ENCODE results near the gene THOC7.

Gene THOC7

DNA sequence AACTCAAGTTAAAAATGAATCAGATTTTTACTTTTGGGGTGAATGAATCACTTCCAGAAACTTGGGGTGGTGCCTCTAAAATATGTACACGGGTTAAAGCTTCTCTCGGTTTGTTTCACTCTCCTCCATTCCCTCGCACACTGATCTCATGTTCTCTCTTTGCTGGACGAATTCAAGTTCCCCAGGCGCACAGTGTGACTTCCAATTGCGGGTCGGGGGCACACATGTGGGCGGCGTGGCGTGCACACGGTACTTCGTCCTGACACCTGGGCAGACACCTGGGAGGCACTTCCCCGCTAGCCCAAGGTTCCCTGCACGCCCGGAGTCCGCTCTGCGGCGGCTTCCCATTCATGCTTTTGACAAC lies 47.9 kb upstream of the THOC7 start:
- Histone ChIP-seq H3K4me2 (ENCODE audit: low read depth, low read length) (peak overlapping the region; percentile 85), H3K9me3 (replicated peaks; ENCODE audit: insufficient read depth, low read length) (no peaks in the 10 kb centered on the region), H3K27ac (ENCODE audit: low read length) (peak overlapping the region; percentile 79; the same call in 1 of the 2 replicates), H3K9ac (ENCODE audit: low read length) (peak overlapping the region; percentile 69), H3K79me2 (ENCODE audit: low read length) (peaks cover 38% of the 10 kb centered on the region), H3K4me3 (ENCODE audit: low read length) (peak overlapping the region; percentile 71), H4K20me1 (ENCODE audit: insufficient read depth, low read length) (no peaks in the 10 kb centered on the region), H3K27me3 (replicated peaks; ENCODE audit: insufficient read depth, low read length) (no peaks in the 10 kb centered on the region), H2AFZ (ENCODE audit: low read length) (peak overlapping the region; percentile 49), H3K9me2 (replicated peaks; ENCODE audit: insufficient read depth, low read length) (no peaks in the 10 kb centered on the region), H3K4me1 (ENCODE audit: low read length) (peaks cover 21% of the 10 kb centered on the region), H3F3A (ENCODE audit: insufficient read depth, low read length) (peaks cover 25% of the 10 kb centered on the region), H3K36me3 (replicated peaks; ENCODE audit: insufficient read depth, low read length) (no peaks in the 10 kb centered on the region)
- no peak for DNase-seq
- TF ChIP-seq EZH2 (optimal IDR thresholded peaks at IDR 0.05; ENCODE audit: low read depth, low read length) (no peak), EZH2phosphoT487 (IDR thresholded peaks at IDR 0.05; ENCODE audit: low read length) (no peak)
- TF ChIP-seq, protein P1, sequence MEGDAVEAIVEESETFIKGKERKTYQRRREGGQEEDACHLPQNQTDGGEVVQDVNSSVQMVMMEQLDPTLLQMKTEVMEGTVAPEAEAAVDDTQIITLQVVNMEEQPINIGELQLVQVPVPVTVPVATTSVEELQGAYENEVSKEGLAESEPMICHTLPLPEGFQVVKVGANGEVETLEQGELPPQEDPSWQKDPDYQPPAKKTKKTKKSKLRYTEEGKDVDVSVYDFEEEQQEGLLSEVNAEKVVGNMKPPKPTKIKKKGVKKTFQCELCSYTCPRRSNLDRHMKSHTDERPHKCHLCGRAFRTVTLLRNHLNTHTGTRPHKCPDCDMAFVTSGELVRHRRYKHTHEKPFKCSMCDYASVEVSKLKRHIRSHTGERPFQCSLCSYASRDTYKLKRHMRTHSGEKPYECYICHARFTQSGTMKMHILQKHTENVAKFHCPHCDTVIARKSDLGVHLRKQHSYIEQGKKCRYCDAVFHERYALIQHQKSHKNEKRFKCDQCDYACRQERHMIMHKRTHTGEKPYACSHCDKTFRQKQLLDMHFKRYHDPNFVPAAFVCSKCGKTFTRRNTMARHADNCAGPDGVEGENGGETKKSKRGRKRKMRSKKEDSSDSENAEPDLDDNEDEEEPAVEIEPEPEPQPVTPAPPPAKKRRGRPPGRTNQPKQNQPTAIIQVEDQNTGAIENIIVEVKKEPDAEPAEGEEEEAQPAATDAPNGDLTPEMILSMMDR (IDR thresholded peaks at IDR 0.05; ENCODE audit: low read length), result no peak

DNA sequence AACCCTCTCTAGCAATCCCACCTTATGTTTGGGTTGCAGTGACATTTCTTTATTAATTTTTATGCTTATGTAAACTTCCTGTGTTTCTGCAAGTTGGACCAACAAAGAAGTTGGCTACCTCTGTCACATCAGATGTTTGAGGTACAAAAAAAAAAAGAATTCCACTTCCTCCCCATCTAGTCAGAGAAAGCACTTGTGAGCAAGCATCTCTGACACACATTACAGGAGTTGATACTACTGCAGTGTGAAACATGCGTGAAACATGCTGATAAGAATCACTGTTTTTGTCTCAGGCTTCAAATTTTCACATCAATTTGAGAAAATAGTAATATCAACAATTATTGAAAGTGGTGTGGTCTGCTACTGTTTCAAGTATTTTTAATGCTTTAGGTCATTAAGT lies 47.3 kb upstream of the THOC7 start:
- TF ChIP-seq EZH2phosphoT487 (IDR thresholded peaks at IDR 0.05; ENCODE audit: low read length) (no peak), EZH2 (optimal IDR thresholded peaks at IDR 0.05; ENCODE audit: low read depth, low read length) (no peak)
- TF ChIP-seq, protein P1 (IDR thresholded peaks at IDR 0.05; ENCODE audit: low read length), result no peak
- Histone ChIP-seq H3K4me3 (ENCODE audit: low read length) (peak overlapping the region; percentile 71), H3K27ac (ENCODE audit: low read length) (peak overlapping the region; percentile 79; the same call in 1 of the 2 replicates)

DNA sequence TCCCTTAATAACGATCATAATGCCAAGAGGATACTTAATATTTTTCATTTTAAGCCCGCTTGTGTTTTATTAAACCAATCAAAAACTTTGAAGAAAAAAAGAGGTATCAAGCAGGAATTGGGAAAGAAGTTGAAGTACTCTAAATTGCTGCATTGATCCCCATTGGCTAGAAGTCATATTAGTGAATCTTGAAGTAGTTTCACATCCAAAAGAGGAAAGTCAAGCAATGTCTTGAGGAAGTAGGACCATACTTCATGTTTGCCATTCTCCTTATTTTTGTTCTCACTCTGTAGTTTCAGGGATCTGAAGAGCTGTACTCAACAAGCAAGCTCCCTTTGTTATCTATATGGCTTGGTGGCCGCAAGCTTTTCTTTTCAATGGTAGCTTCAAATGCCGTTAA lies 46.4 kb upstream of the THOC7 start:
- no peaks in the 10 kb centered on the region for H4K20me1 ChIP-seq (ENCODE audit: insufficient read depth, low read length)

More for the DNA sequence above, 47.3 kb upstream of the THOC7 start:
- no peaks in the 10 kb centered on the region for H3K27me3 ChIP-seq (replicated peaks; ENCODE audit: insufficient read depth, low read length)
- peaks cover 25% of the 10 kb centered on the region for H3F3A ChIP-seq (ENCODE audit: insufficient read depth, low read length)
- peaks cover 21% of the 10 kb centered on the region for H3K4me1 ChIP-seq (ENCODE audit: low read length)
- peak overlapping the region; percentile 85 for H3K4me2 ChIP-seq (ENCODE audit: low read depth, low read length)
- peaks cover 32% of the 10 kb centered on the region for H3K79me2 ChIP-seq (ENCODE audit: low read length)
- peak overlapping the region; percentile 69; the same call in 1 of the 2 replicates for H3K9ac ChIP-seq (ENCODE audit: low read length)
- H2AFZ ChIP-seq (ENCODE audit: low read length), result peak overlapping the region; percentile 49; the same call in 1 of the 2 replicates
- H4K20me1 ChIP-seq (ENCODE audit: insufficient read depth, low read length), result no peaks in the 10 kb centered on the region
- DNase-seq, result peak; percentile 43
- no peaks in the 10 kb centered on the region for H3K9me2 ChIP-seq (replicated peaks; ENCODE audit: insufficient read depth, low read length)
- no peaks in the 10 kb centered on the region for H3K36me3 ChIP-seq (replicated peaks; ENCODE audit: insufficient read depth, low read length)
- H3K9me3 ChIP-seq (replicated peaks; ENCODE audit: insufficient read depth, low read length), result no peaks in the 10 kb centered on the region

More for the DNA sequence above, 46.4 kb upstream of the THOC7 start:
- no peaks in the 10 kb centered on the region for H3K9me3 ChIP-seq (replicated peaks; ENCODE audit: insufficient read depth, low read length)
- no peaks in the 10 kb centered on the region for H3K9me2 ChIP-seq (replicated peaks; ENCODE audit: insufficient read depth, low read length)
- no peak overlapping the region for H3K4me3 ChIP-seq (ENCODE audit: low read length)
- H3K4me2 ChIP-seq (ENCODE audit: low read depth, low read length), result no peak overlapping the region
- no peak overlapping the region for H3K27ac ChIP-seq (ENCODE audit: low read length)
- H3F3A ChIP-seq (ENCODE audit: insufficient read depth, low read length), result peaks cover 25% of the 10 kb centered on the region
- H3K27me3 ChIP-seq (replicated peaks; ENCODE audit: insufficient read depth, low read length), result no peaks in the 10 kb centered on the region
- no peak overlapping the region for H2AFZ ChIP-seq (ENCODE audit: low read length)
- H3K9ac ChIP-seq (ENCODE audit: low read length), result no peak overlapping the region
- TF ChIP-seq EZH2 (optimal IDR thresholded peaks at IDR 0.05; ENCODE audit: low read depth, low read length) (no peak), EZH2phosphoT487 (IDR thresholded peaks at IDR 0.05; ENCODE audit: low read length) (no peak)
- TF ChIP-seq, protein P1 (IDR thresholded peaks at IDR 0.05; ENCODE audit: low read length), result no peak
- no peak for DNase-seq
- H3K79me2 ChIP-seq (ENCODE audit: low read length), result peaks cover 28% of the 10 kb centered on the region
- H3K4me1 ChIP-seq (ENCODE audit: low read length), result peaks cover 21% of the 10 kb centered on the region
- H3K36me3 ChIP-seq (replicated peaks; ENCODE audit: insufficient read depth, low read length), result no peaks in the 10 kb centered on the region

All from MM.1S (cell line).